GM19238 (cell line): ENCODE measurements around the gene GPRC5B.

Experiments used
- DNase-seq: peaks from one replicate; pipeline ENCODE4 v3.0.0; 2011; ENCODE audit warnings: low spot score; ENCODE audit not compliant: insufficient read length

The GPRC5B gene

GRCh38 chr16:19898166-19898565 lies 13.5 kb upstream of the GPRC5B start:
- DNase-seq, result no peak

- no peak for DNase-seq
Measured at GRCh38 chr16:19896951-19897350, 12.3 kb upstream of the GPRC5B start.

GRCh38 chr16:19894586-19894985 lies 9.9 kb upstream of the GPRC5B start:
- DNase-seq, result no peak

- no peak for DNase-seq
Measured at GRCh38 chr16:19892902-19893301, 8.3 kb upstream of the GPRC5B start.

- DNase-seq, result no peak
Measured at GRCh38 chr16:19890901-19891300, 6.3 kb upstream of the GPRC5B start.

GRCh38 chr16:19888834-19889233 lies 4.2 kb upstream of the GPRC5B start:
- no peak for DNase-seq

- DNase-seq, result peak; percentile 46
Measured at GRCh38 chr16:19886073-19886941, 1.7 kb upstream of the GPRC5B start.

GRCh38 chr16:19885451-19886072 lies 914 bp upstream of the GPRC5B start:
- no peak for DNase-seq

GRCh38 chr16:19883966-19884485 lies 622 bp downstream of the GPRC5B start:
- no peak for DNase-seq

- DNase-seq, result no peak
Measured at GRCh38 chr16:19883296-19883965, 1.2 kb downstream of the GPRC5B start.

- no peak for DNase-seq
Measured at GRCh38 chr16:19882646-19883045, 2.0 kb downstream of the GPRC5B start.

- DNase-seq, result no peak
Measured at GRCh38 chr16:19882186-19882585, 2.5 kb downstream of the GPRC5B start.

GRCh38 chr16:19881783-19882182 lies 2.9 kb downstream of the GPRC5B start:
- DNase-seq, result no peak

GRCh38 chr16:19881028-19881427 lies 3.6 kb downstream of the GPRC5B start:
- DNase-seq, result no peak

GRCh38 chr16:19879241-19879792 lies 5.3 kb downstream of the GPRC5B start:
- no peak for DNase-seq

- DNase-seq, result no peak
Measured at GRCh38 chr16:19878757-19879156, 5.9 kb downstream of the GPRC5B start.

GRCh38 chr16:19876501-19877059 lies 8.1 kb downstream of the GPRC5B start:
- DNase-seq, result no peak

- no peak for DNase-seq
Measured at GRCh38 chr16:19875900-19876299, 8.7 kb downstream of the GPRC5B start.

- DNase-seq, result no peak
Measured at GRCh38 chr16:19874851-19875546, 9.6 kb downstream of the GPRC5B start.

- DNase-seq, result no peak
Measured at GRCh38 chr16:19874026-19874425, 10.6 kb downstream of the GPRC5B start.

- DNase-seq, result no peak
Measured at GRCh38 chr16:19872935-19873334, 11.7 kb downstream of the GPRC5B start.
